ENCODE results near the gene THSD7B.
"Not testable (repeated sequence)": the region's sequence is repeated elsewhere in the genome, so short reads cannot be mapped to it uniquely, and the experiment has no call there.

THSD7B gene

GRCh38 chr2:136765256-136766072 lies at the start of gene THSD7B:
TSS of gene THSD7B (plus strand) at chr2:136765545. CDS start at chr2:136882179, 116,634 bp downstream.
- no peak for DNase-seq

GRCh38 chr2:136718273-136718672 lies 47.1 kb upstream of the THSD7B start:
- DNase-seq: no peak

- DNase-seq: no peak
Measured at GRCh38 chr2:136727973-136728699, 37.2 kb upstream of the THSD7B start.

- DNase-seq: no peak
Measured at GRCh38 chr2:136736236-136736635, 29.1 kb upstream of the THSD7B start.

- DNase-seq: no peak
Measured at GRCh38 chr2:136738044-136738443, 27.3 kb upstream of the THSD7B start.

- no peak for DNase-seq
Measured at GRCh38 chr2:136741471-136741870, 23.9 kb upstream of the THSD7B start.

- no peak for DNase-seq
Measured at GRCh38 chr2:136750065-136750464, 15.3 kb upstream of the THSD7B start.

GRCh38 chr2:136751406-136751805 lies 13.9 kb upstream of the THSD7B start:
- no peak for DNase-seq

- DNase-seq: not testable (repeated sequence)
Measured at GRCh38 chr2:136758504-136758903, 6.8 kb upstream of the THSD7B start.

GRCh38 chr2:136764452-136765255 lies 691 bp upstream of the THSD7B start:
- no peak for DNase-seq

GRCh38 chr2:136766073-136766404 lies 694 bp downstream of the THSD7B start:
- DNase-seq: peak; percentile 48

GRCh38 chr2:136767030-136767429 lies 1.7 kb downstream of the THSD7B start:
- no peak for DNase-seq

- no peak for DNase-seq
Measured at GRCh38 chr2:136769871-136770270, 4.5 kb downstream of the THSD7B start.

GRCh38 chr2:136770384-136770783 lies 5.0 kb downstream of the THSD7B start:
- no peak for DNase-seq

- DNase-seq: no peak
Measured at GRCh38 chr2:136777391-136777790, 12.0 kb downstream of the THSD7B start.

- no peak for DNase-seq
Measured at GRCh38 chr2:136783856-136784255, 18.5 kb downstream of the THSD7B start.

- DNase-seq: no peak
Measured at GRCh38 chr2:136785215-136785614, 19.9 kb downstream of the THSD7B start.

- DNase-seq: no peak
Measured at GRCh38 chr2:136787970-136788369, 22.6 kb downstream of the THSD7B start.

GRCh38 chr2:136796339-136796738 lies 31.0 kb downstream of the THSD7B start:
- DNase-seq: no peak

GRCh38 chr2:136798766-136799165 lies 33.4 kb downstream of the THSD7B start:
- no peak for DNase-seq

- no peak for DNase-seq
Measured at GRCh38 chr2:136801661-136802060, 36.3 kb downstream of the THSD7B start.

GRCh38 chr2:136809998-136810397 lies 44.7 kb downstream of the THSD7B start:
- DNase-seq: no peak

GRCh38 chr2:136818839-136819238 lies 53.5 kb downstream of the THSD7B start:
- no peak for DNase-seq

GRCh38 chr2:136823291-136823690 lies 57.9 kb downstream of the THSD7B start:
- no peak for DNase-seq
